T-helper 1 cell (primary cell): ENCODE data around the gene HSD3B1.
"Not testable (repeated sequence)": the region's sequence is repeated elsewhere in the genome, so short reads cannot be mapped to it uniquely, and the experiment has no call there.

ENCODE experiments used
- DNase-seq, 5 donors: peaks; one replicate each; pipeline ENCODE4 v3.0.0-alpha.2; 2012 to 2020

HSD3B1 gene

DNA sequence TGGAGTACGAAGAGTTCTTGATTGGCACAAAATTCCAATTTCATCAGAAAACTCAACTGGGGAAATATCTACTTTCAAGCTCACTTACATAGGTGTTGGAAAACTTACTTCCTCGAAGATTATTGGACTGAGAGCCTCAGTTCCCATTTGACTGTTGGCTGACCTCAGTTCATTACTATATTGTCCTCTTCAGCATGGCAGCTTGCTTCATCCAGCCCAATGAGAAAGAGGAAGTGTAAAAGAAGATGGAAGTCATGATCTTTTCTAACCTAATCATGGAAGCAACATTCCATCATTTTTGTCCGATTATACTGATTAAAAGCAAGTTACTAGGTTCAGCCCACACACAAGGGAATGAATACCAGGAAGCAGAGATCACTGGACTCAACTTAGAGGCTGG, 49.4 kb downstream of the HSD3B1 start:
- no peak for DNase-seq

DNA sequence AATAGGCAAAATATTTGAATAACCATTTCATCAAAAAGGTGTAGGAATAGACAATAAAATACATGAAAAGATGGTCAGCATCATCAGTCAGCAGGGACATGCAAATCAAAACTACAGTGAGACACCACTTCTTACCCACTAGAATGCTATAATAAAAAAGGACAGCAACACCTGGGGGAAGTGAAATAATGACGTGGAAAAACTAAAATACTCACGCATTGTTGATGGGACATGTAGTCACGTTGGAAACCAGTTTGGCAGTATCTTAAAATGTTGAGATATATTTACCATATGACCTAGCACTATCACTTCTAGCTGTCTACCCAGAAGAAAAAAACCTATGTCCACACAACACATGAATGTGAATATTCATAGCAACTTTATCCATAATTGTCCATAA, 53.4 kb downstream of the HSD3B1 start:
- not testable (repeated sequence) for DNase-seq

DNA sequence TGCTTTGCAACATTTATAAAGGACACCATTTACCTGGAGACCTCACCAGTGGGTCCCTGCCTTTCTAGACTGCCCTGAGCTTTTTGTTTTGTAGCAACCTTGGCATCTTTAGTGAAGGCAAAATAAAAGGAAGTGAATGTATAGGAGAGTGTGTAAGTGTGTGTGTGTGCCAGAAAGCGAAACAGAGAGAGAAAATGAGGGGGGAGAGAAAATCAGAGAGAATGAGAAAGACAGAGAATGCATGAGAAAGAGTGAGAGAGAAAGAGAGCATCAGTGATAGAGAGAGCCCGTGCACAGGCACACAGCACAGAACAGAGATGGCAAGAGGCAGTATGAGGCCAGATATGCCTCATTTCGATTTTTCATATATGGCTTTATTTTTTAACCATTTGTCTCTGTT, 57.5 kb downstream of the HSD3B1 start:
- peak in 1 of 5 donors; percentile 16 for DNase-seq
